Hypothalamus (tissue), 51 donors: ENCODE results near the gene SH3RF3.

Source experiments
- DNase-seq, 51 donors: peaks; one replicate each; lab custom pipeline; 2025; lab: John Stamatoyannopoulos, UW

The SH3RF3 gene

GRCh38 chr2:109399066-109399465 lies 270.1 kb downstream of the SH3RF3 start:
- DNase-seq, result peak in 1 of 51 donors; percentile 26

GRCh38 chr2:109400102-109400501 lies 271.1 kb downstream of the SH3RF3 start:
- no peak for DNase-seq

- no peak for DNase-seq
Measured at GRCh38 chr2:109401370-109401769, 272.4 kb downstream of the SH3RF3 start.

- no peak for DNase-seq
Measured at GRCh38 chr2:109402180-109402579, 273.2 kb downstream of the SH3RF3 start.

- DNase-seq, result no peak
Measured at GRCh38 chr2:109402980-109403840, 274.2 kb downstream of the SH3RF3 start.

GRCh38 chr2:109403841-109404201 lies 274.8 kb downstream of the SH3RF3 start:
- peak in 1 of 51 donors; percentile 31 for DNase-seq

- DNase-seq, result no peak
Measured at GRCh38 chr2:109404681-109405080, 275.7 kb downstream of the SH3RF3 start.

- no peak for DNase-seq
Measured at GRCh38 chr2:109405873-109406272, 276.9 kb downstream of the SH3RF3 start.

GRCh38 chr2:109406301-109406700 lies 277.3 kb downstream of the SH3RF3 start:
- peak in 1 of 51 donors; percentile 15 for DNase-seq

- peak in 1 of 51 donors; percentile 8 for DNase-seq
Measured at GRCh38 chr2:109407276-109408042, 278.5 kb downstream of the SH3RF3 start.

GRCh38 chr2:109408043-109408335 lies 279.0 kb downstream of the SH3RF3 start:
- no peak for DNase-seq

GRCh38 chr2:109409321-109410038 lies 280.5 kb downstream of the SH3RF3 start:
- peak in 1 of 51 donors; percentile 25 for DNase-seq

GRCh38 chr2:109410039-109410815 lies 281.2 kb downstream of the SH3RF3 start:
- no peak for DNase-seq

GRCh38 chr2:109411640-109412325 lies 282.8 kb downstream of the SH3RF3 start:
- DNase-seq, result no peak

GRCh38 chr2:109415581-109416013 lies 286.6 kb downstream of the SH3RF3 start:
- DNase-seq, result no peak

GRCh38 chr2:109417701-109418335 lies 288.8 kb downstream of the SH3RF3 start:
- no peak for DNase-seq

GRCh38 chr2:109418716-109419115 lies 289.7 kb downstream of the SH3RF3 start:
- no peak for DNase-seq

- no peak for DNase-seq
Measured at GRCh38 chr2:109419171-109419756, 290.3 kb downstream of the SH3RF3 start.

- peak in 1 of 51 donors; percentile 38 for DNase-seq
Measured at GRCh38 chr2:109419960-109420370, 291.0 kb downstream of the SH3RF3 start.
